Loucy (cell line): ENCODE results near the gene MTHFS.

ENCODE experiments used
- H2AFZ ChIP-seq: fragments of 200-600 bp; sonication (generic); 2 replicates; pipeline ENCODE4 v1.6.0; 2016; ENCODE audit warnings: antibody characterized with exemption, mild to moderate bottlenecking, low read length, moderate library complexity
- H3F3A ChIP-seq: fragments of 200-600 bp; 2 replicates; pipeline ENCODE4 v1.6.0; 2016; ENCODE audit warnings: antibody characterized with exemption, low read depth, mild to moderate bottlenecking
- H3K27me3 ChIP-seq: fragments of 200-600 bp; sonication (generic); 2 replicates; pipeline ENCODE4 v1.6.1; 2014; ENCODE audit warnings: low read length, mild to moderate bottlenecking; ENCODE audit not compliant: insufficient read depth, poor library complexity, severe bottlenecking
- H3K36me3 ChIP-seq: fragments of 200-600 bp; sonication (generic); 2 replicates; pipeline ENCODE4 v1.6.1; 2016; ENCODE audit warnings: low read length; ENCODE audit not compliant: insufficient read depth
- H3K4me1 ChIP-seq: fragments of 200-600 bp; sonication (generic); 2 replicates; pipeline ENCODE4 v1.5.1; 2014; ENCODE audit warnings: low read length, mild to moderate bottlenecking; ENCODE audit not compliant: insufficient read depth, poor library complexity, severe bottlenecking
- H3K4me2 ChIP-seq: fragments of 200-600 bp; sonication (generic); 2 replicates; pipeline ENCODE4 v1.6.0; 2014; ENCODE audit warnings: antibody characterized with exemption, low read length, low read depth, mild to moderate bottlenecking; ENCODE audit not compliant: poor library complexity, severe bottlenecking
- H3K4me3 ChIP-seq: fragments of 200-600 bp; sonication (generic); 2 replicates; pipeline ENCODE4 v1.5.1; 2014; ENCODE audit warnings: low read length, mild to moderate bottlenecking, mixed read lengths; ENCODE audit not compliant: poor library complexity, severe bottlenecking
- H3K79me2 ChIP-seq: fragments of 200-600 bp; sonication (generic); 2 replicates; pipeline ENCODE4 v1.6.1; 2014; ENCODE audit warnings: low read length; ENCODE audit not compliant: insufficient read depth
- H3K9ac ChIP-seq: fragments of 200-600 bp; sonication (generic); 2 replicates; pipeline ENCODE4 v1.6.0; 2014; ENCODE audit warnings: mild to moderate bottlenecking, low read depth, low read length, moderate library complexity; ENCODE audit not compliant: poor library complexity, severe bottlenecking
- H3K9me2 ChIP-seq: fragments of 200-600 bp; sonication (generic); replicated peaks from 2 replicates; pipeline ENCODE4 v1.6.1; 2016; ENCODE audit warnings: low read depth, low read length, mixed read lengths
- H3K9me3 ChIP-seq: fragments of 200-600 bp; sonication (generic); 2 replicates; pipeline ENCODE4 v1.6.1; 2014; ENCODE audit warnings: mild to moderate bottlenecking, antibody characterized with exemption, low read length, low read depth; ENCODE audit not compliant: insufficient read depth
- H4K20me1 ChIP-seq: fragments of 200-600 bp; sonication (generic); 2 replicates; pipeline ENCODE4 v1.6.0; 2014; ENCODE audit warnings: antibody characterized with exemption, low read length, mild to moderate bottlenecking; ENCODE audit not compliant: insufficient read depth, poor library complexity, severe bottlenecking
- CTCF ChIP-seq: fragments of 200-600 bp; sonication (generic); conservative IDR thresholded peaks from 2 replicates; pipeline ENCODE4 v1.5.1; 2014; ENCODE audit warnings: mild to moderate bottlenecking, antibody characterized with exemption, low read length
- EZH2phosphoT487 ChIP-seq: fragments of 200-600 bp; IDR thresholded peaks from 2 replicates; pipeline ENCODE4 v1.6.1; 2018; ENCODE audit warnings: antibody characterized with exemption, mild to moderate bottlenecking, moderate library complexity, borderline replicate concordance

MTHFS gene

GRCh38 chr15:79875213-79875612 lies 21.6 kb downstream of the MTHFS start:
- H3K9me2 ChIP-seq, result no peaks in the 10 kb centered on the region
- H3F3A ChIP-seq, result no peaks in the 10 kb centered on the region
- H3K27me3 ChIP-seq, result no peaks in the 10 kb centered on the region

GRCh38 chr15:79874242-79874641 lies 22.6 kb downstream of the MTHFS start:
- H2AFZ ChIP-seq, result no peak overlapping the region
- peaks cover 48% of the 10 kb centered on the region for H3K36me3 ChIP-seq
- H3F3A ChIP-seq, result no peaks in the 10 kb centered on the region
- H3K4me1 ChIP-seq, result no peaks in the 10 kb centered on the region
- TF ChIP-seq CTCF (no peak), EZH2phosphoT487 (no peak)
- no peaks in the 10 kb centered on the region for H3K9me2 ChIP-seq
- no peak overlapping the region for H3K4me2 ChIP-seq
- no peak overlapping the region for H3K9ac ChIP-seq
- no peaks in the 10 kb centered on the region for H3K27me3 ChIP-seq
- no peaks in the 10 kb centered on the region for H4K20me1 ChIP-seq
- no peaks in the 10 kb centered on the region for H3K79me2 ChIP-seq
- no peak overlapping the region for H3K4me3 ChIP-seq
- peaks cover 23% of the 10 kb centered on the region for H3K9me3 ChIP-seq

More at GRCh38 chr15:79875213-79875612, 21.6 kb downstream of the MTHFS start:
- Histone ChIP-seq H4K20me1 (no peaks in the 10 kb centered on the region), H3K36me3 (peaks cover 51% of the 10 kb centered on the region), H3K4me2 (no peak overlapping the region), H3K79me2 (no peaks in the 10 kb centered on the region), H3K4me1 (no peaks in the 10 kb centered on the region), H2AFZ (no peak overlapping the region), H3K4me3 (no peak overlapping the region), H3K9ac (no peak overlapping the region), H3K9me3 (peaks cover 23% of the 10 kb centered on the region)
- TF ChIP-seq CTCF, result no peak
- no peak for TF ChIP-seq EZH2phosphoT487

GRCh38 chr15:79872358-79873017 lies 24.3 kb downstream of the MTHFS start:
- H3F3A ChIP-seq, result no peaks in the 10 kb centered on the region
- no peaks in the 10 kb centered on the region for H3K27me3 ChIP-seq
- H2AFZ ChIP-seq, result no peak overlapping the region
- H3K4me2 ChIP-seq, result no peak overlapping the region
- H4K20me1 ChIP-seq, result no peaks in the 10 kb centered on the region
- H3K9ac ChIP-seq, result no peak overlapping the region
- H3K9me2 ChIP-seq, result no peaks in the 10 kb centered on the region
- H3K9me3 ChIP-seq, result peaks cover 16% of the 10 kb centered on the region
- peaks cover 43% of the 10 kb centered on the region for H3K36me3 ChIP-seq
- H3K4me1 ChIP-seq, result no peaks in the 10 kb centered on the region
- TF ChIP-seq CTCF (no peak), EZH2phosphoT487 (no peak)
- H3K79me2 ChIP-seq, result no peaks in the 10 kb centered on the region
- no peak overlapping the region for H3K4me3 ChIP-seq
